AG09309 (cell line): ENCODE results near the gene FAM78A.

Source experiments
- DNase-seq: peaks from one replicate; pipeline ENCODE4 v3.0.0-alpha.2; 2010; ENCODE audit warnings: low read depth
- H3K4me3 ChIP-seq: 2 replicates; pipeline ENCODE4 v1.5.1; 2011; ENCODE audit warnings: mild to moderate bottlenecking, low read depth, low read length, moderate library complexity; ENCODE audit not compliant: control insufficient read depth
- TF ChIP-seq, protein P1 (sequence below): IDR thresholded peaks from 2 replicates; pipeline ENCODE4 v1.5.1; 2011; ENCODE audit warnings: mild to moderate bottlenecking, low read depth, low read length, inconsistent platforms; ENCODE audit not compliant: insufficient read depth, control insufficient read depth; ENCODE audit errors: missing control alignments

FAM78A gene

DNA sequence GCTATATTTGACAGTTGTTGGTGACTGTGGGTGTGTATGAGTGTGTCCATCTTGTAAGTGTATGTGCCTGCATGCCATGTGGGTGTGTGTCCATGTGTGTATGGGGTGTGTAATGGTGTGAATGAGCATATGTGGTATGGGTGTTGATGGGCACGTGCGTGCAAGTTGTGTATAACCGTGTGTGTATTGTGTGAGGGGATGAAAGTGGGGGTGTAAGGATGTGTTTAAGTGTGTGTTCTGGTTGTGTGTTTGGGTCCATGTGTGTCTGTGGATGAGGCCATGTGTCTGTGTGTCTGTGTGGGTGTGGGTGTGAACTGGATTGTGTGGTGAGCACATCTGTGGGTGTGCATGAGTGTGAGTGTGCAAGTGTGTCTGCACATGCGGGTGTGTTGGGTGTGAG lies 5.9 kb upstream of the FAM78A start:
- no peak overlapping the region for H3K4me3 ChIP-seq
- TF ChIP-seq, protein P1, sequence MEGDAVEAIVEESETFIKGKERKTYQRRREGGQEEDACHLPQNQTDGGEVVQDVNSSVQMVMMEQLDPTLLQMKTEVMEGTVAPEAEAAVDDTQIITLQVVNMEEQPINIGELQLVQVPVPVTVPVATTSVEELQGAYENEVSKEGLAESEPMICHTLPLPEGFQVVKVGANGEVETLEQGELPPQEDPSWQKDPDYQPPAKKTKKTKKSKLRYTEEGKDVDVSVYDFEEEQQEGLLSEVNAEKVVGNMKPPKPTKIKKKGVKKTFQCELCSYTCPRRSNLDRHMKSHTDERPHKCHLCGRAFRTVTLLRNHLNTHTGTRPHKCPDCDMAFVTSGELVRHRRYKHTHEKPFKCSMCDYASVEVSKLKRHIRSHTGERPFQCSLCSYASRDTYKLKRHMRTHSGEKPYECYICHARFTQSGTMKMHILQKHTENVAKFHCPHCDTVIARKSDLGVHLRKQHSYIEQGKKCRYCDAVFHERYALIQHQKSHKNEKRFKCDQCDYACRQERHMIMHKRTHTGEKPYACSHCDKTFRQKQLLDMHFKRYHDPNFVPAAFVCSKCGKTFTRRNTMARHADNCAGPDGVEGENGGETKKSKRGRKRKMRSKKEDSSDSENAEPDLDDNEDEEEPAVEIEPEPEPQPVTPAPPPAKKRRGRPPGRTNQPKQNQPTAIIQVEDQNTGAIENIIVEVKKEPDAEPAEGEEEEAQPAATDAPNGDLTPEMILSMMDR: no peak

DNA sequence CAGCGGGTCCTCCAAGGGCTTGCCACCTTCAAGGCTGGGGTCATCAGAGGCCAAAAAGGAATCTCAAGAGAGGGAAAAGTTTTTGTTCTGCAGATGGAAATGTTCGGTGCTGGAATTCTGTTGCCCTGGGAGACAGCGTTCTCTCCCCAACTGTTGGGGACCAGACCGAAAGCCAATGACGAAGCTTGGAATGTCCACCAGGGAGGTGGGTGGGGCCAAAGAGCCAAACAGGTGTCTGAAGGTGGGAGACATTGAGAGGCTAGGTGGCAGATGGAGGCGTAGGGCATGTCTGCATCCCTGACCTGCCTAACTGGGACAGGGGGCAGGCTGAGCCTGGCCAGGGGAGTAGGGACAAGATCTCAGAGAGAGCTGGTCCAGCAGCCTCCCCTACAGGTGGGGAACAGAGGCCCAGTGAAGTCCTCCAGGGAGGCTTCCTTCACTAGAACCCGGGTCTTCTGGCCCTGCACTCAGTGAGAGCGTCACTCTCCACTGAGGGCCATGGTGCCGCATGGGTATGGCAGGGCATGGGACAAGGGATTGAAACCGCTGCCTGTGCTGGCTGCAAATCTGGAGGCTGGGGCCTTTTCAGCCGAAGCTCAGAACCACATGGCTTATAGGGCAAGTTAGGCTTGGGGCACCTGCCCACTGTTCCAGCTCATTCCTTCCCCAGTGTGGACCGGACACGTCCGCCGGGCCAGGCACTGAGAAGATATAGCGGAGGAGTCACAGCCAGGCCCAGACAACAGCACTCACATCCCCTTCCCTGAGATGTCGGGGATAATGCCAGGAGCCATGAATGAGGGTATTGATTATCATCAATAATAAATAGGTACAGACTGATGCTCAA lies 5.0 kb upstream of the FAM78A start:
- H3K4me3 ChIP-seq: no peak overlapping the region
- no peak for DNase-seq
- TF ChIP-seq, protein P1: no peak

More for the DNA sequence above, 5.9 kb upstream of the FAM78A start:
- no peak for DNase-seq

DNA sequence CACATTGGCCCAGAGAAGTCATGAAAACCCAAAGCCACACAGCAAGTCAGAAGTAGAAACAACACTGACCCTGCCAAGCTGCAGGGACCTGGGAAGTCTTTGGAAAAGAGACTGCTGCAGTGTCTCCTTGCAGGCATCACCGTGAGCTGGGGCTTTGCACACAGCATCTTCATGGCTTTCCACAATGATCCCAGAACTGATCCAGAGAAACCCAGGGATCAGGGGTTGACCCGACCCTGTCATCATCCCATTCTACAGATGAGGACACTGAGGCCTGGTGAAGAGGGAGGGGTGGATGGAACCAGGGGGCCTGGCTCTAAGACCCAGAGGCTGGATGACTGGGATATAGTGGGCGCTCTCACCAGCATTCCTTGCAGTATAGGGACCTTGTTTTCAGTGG lies 4.3 kb upstream of the FAM78A start:
- no peak overlapping the region for H3K4me3 ChIP-seq
- no peak for DNase-seq
- TF ChIP-seq, protein P1: no peak

DNA sequence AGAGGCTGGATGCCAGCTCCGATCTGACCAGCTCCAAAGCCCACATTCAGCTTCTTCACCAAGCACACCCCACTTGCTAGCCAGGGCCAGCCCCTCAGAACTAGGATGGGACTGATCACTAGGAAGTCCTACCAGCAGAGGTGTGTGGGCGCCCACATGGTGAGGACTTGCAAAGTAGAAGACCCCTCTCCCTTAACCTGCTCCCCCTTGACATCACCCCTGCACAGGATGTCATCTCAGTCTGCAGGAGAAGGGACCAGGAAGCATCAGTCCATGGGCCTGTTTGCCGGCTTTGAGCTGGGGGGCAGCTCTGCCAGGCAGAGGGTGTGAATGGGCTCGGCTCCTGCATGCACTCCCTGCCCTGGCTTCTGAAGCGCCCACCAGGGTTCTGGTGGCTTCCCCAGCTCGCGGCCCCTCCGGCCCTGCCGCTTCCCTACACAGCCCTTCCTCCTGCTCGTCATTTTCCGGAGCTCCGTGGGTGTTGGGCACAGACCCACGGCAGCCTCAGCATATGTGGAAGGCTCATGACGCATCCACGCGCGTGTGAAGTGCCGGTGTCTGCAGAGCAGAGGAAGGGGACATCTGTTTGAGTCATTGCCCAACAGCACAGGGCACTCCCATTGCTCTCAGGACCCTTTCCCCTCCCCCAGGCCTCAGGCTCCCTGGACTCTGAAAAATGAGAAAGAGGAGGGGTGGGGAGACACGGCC lies 3.7 kb upstream of the FAM78A start:
- no peak overlapping the region for H3K4me3 ChIP-seq
- DNase-seq: no peak
- TF ChIP-seq, protein P1: no peak

DNA sequence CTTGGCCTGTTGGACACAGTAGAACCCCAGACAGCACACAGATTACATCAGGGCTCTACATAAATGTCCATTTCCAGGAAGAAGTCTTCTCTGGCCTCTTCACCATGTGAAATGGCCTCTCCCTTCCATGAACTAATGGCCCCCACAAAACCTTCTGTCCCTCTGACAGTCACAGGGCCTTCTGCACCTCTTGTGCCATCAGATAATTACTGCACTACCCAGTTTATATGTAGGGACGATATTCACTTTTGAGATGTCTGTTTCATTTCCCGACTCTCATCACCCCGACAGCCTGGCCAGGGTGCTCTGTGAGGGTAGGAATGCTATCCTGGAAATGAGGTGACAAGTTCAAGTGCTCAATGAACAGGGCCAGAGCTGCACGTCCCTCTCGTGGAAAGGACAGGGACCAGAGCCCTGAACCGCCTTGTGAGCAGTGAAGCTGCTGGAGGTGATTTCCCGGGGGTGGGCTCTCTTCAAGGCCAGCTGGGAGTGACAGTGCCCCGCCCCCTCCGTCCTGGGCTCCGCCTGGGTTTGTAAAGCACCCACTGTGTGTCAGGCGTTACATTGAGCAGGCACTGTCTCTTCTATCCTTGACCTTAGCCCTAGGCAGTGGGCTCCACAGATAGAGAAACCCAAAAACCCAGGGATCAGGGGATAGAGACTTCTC lies 3.0 kb upstream of the FAM78A start:
- no peak overlapping the region for H3K4me3 ChIP-seq
- DNase-seq: no peak
- TF ChIP-seq, protein P1: no peak

DNA sequence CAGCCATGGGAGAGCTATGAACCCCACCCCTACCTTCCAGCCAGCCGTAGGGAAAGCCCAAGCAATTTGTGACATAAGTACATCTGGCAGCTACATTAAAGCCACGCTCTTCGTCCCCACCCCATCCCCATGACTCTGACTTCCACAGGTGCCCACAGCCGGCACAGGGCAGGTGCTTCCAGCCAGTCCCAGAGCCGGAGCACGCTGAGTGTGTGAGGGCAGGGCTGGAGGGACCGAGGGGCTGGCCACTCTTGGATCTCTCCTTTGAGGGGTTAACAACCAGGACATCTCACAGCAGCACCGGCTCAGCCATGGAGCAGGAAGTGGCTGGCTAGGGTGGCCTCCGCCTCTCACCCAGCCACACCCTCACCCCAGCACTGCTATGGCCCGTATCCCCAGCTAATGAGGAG lies 2.4 kb upstream of the FAM78A start:
- H3K4me3 ChIP-seq: no peak overlapping the region
- TF ChIP-seq, protein P1: no peak
- no peak for DNase-seq
